ENCODE data around the gene SH3GL1.

DNA sequence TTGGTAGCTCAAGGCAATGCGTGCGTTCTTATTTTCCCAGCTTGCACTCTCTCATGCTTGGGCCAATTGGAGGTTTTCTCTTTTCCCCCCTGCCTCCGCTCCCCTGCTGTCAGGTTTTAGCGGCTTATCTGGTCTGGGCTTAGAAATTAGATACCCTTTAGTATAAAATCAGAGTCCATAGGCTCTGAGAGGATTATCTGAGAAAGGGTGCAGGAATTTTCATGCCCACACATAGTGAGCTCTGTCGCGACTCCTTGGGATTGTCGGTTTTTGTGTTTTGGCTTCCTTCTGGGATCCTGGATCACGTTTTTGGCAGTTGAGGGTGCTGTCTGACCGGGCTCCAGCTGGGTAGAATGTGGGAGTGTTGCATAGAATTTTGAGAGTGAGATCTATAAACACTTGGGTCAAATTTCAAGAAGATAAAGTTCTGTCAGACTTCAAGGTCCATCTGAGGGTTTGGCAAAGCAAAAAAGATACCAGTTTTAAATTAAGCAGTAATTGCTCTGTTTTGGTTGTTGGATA is 14.5 kb upstream of the SH3GL1 start:
- TF ChIP-seq, protein P1, sequence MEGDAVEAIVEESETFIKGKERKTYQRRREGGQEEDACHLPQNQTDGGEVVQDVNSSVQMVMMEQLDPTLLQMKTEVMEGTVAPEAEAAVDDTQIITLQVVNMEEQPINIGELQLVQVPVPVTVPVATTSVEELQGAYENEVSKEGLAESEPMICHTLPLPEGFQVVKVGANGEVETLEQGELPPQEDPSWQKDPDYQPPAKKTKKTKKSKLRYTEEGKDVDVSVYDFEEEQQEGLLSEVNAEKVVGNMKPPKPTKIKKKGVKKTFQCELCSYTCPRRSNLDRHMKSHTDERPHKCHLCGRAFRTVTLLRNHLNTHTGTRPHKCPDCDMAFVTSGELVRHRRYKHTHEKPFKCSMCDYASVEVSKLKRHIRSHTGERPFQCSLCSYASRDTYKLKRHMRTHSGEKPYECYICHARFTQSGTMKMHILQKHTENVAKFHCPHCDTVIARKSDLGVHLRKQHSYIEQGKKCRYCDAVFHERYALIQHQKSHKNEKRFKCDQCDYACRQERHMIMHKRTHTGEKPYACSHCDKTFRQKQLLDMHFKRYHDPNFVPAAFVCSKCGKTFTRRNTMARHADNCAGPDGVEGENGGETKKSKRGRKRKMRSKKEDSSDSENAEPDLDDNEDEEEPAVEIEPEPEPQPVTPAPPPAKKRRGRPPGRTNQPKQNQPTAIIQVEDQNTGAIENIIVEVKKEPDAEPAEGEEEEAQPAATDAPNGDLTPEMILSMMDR (IDR thresholded peaks at IDR 0.05): no peak
- TF ChIP-seq POLR2A (IDR thresholded peaks at IDR 0.05): no peak

Data from prostate gland (tissue), 2 donors.